ENCODE data around the gene TIGD6.

Gene TIGD6

GRCh38 chr5:149993471-149993870 lies 7.0 kb downstream of the TIGD6 start:
- DNase-seq: no peak
- in situ Hi-C loops (cut with HindIII; ENCODE audit: low pct_ligation_motif_present, low pct_unique_long_range_greater_than_20kb, low sequenced_read_pairs): loop anchor here (25.0 kb wide), 1 partner anchor 156 kb away; no protein-coding TSS in a partner anchor

- peak; percentile 75 for DNase-seq
- in situ Hi-C loops (cut with HindIII; ENCODE audit: low pct_ligation_motif_present, low pct_unique_long_range_greater_than_20kb, low sequenced_read_pairs): loop anchor here (25.0 kb wide), 1 partner anchor 153 kb away; no protein-coding TSS in a partner anchor
Measured at GRCh38 chr5:149990518-149991376, 9.7 kb downstream of the TIGD6 start.

- in situ Hi-C loops (cut with HindIII; ENCODE audit: low pct_ligation_motif_present, low pct_unique_long_range_greater_than_20kb, low sequenced_read_pairs): loop anchor here (25.0 kb wide), 1 partner anchor 151 kb away; no protein-coding TSS in a partner anchor
Measured at GRCh38 chr5:149988126-149988525, 12.3 kb downstream of the TIGD6 start.

GRCh38 chr5:149982505-149982904 lies 17.9 kb downstream of the TIGD6 start:
- in situ Hi-C loops (cut with HindIII; ENCODE audit: low pct_ligation_motif_present, low pct_unique_long_range_greater_than_20kb, low sequenced_read_pairs): loop anchor here (25.0 kb wide), 1 partner anchor 145 kb away; no protein-coding TSS in a partner anchor
- DNase-seq: no peak

More at GRCh38 chr5:149988126-149988525, 12.3 kb downstream of the TIGD6 start:
- DNase-seq: no peak

- DNase-seq: no peak
- in situ Hi-C loops (cut with HindIII; ENCODE audit: low pct_ligation_motif_present, low pct_unique_long_range_greater_than_20kb, low sequenced_read_pairs): loop anchor here (25.0 kb wide), 1 partner anchor 144 kb away; no protein-coding TSS in a partner anchor
Measured at GRCh38 chr5:149981206-149981605, 19.2 kb downstream of the TIGD6 start.

- DNase-seq: no peak
- in situ Hi-C loops (cut with HindIII; ENCODE audit: low pct_ligation_motif_present, low pct_unique_long_range_greater_than_20kb, low sequenced_read_pairs): loop anchor here (25.0 kb wide), 1 partner anchor 143 kb away; no protein-coding TSS in a partner anchor
Measured at GRCh38 chr5:149979896-149980295, 20.6 kb downstream of the TIGD6 start.

GRCh38 chr5:149975409-149975808 lies 25.0 kb downstream of the TIGD6 start:
- DNase-seq: no peak
- in situ Hi-C loops (cut with HindIII; ENCODE audit: low pct_ligation_motif_present, low pct_unique_long_range_greater_than_20kb, low sequenced_read_pairs): loop anchor here (25.0 kb wide), 1 partner anchor 138 kb away; no protein-coding TSS in a partner anchor

GRCh38 chr5:149969181-149969930 lies 31.1 kb downstream of the TIGD6 start:
- no peak for DNase-seq
- in situ Hi-C loops (cut with HindIII; ENCODE audit: low pct_ligation_motif_present, low pct_unique_long_range_greater_than_20kb, low sequenced_read_pairs): no loop called here

GRCh38 chr5:149966946-149967345 lies 33.5 kb downstream of the TIGD6 start:
- in situ Hi-C loops (cut with HindIII; ENCODE audit: low pct_ligation_motif_present, low pct_unique_long_range_greater_than_20kb, low sequenced_read_pairs): no loop called here
- no peak for DNase-seq

- no peak for DNase-seq
- in situ Hi-C loops (cut with HindIII; ENCODE audit: low pct_ligation_motif_present, low pct_unique_long_range_greater_than_20kb, low sequenced_read_pairs): no loop called here
Measured at GRCh38 chr5:149963729-149964128, 36.7 kb downstream of the TIGD6 start.

GRCh38 chr5:149962601-149963300 lies 37.7 kb downstream of the TIGD6 start:
- DNase-seq: no peak
- in situ Hi-C loops (cut with HindIII; ENCODE audit: low pct_ligation_motif_present, low pct_unique_long_range_greater_than_20kb, low sequenced_read_pairs): no loop called here

- peak; percentile 71 for DNase-seq
- in situ Hi-C loops (cut with HindIII; ENCODE audit: low pct_ligation_motif_present, low pct_unique_long_range_greater_than_20kb, low sequenced_read_pairs): no loop called here
Measured at GRCh38 chr5:149961957-149962409, 38.5 kb downstream of the TIGD6 start.

GRCh38 chr5:149961186-149961685 lies 39.2 kb downstream of the TIGD6 start:
- peak; percentile 10 for DNase-seq
- in situ Hi-C loops (cut with HindIII; ENCODE audit: low pct_ligation_motif_present, low pct_unique_long_range_greater_than_20kb, low sequenced_read_pairs): no loop called here

- in situ Hi-C loops (cut with HindIII; ENCODE audit: low pct_ligation_motif_present, low pct_unique_long_range_greater_than_20kb, low sequenced_read_pairs): no loop called here
- peak; percentile 97 for DNase-seq
Measured at GRCh38 chr5:149960272-149961185, 39.9 kb downstream of the TIGD6 start, which contains the start of gene SLC26A2. TSS of gene SLC26A2 (plus strand) at chr5:149960758. CDS start at chr5:149977653, 16,895 bp downstream.

GRCh38 chr5:149959406-149960236 lies 40.8 kb downstream of the TIGD6 start:
- in situ Hi-C loops (cut with HindIII; ENCODE audit: low pct_ligation_motif_present, low pct_unique_long_range_greater_than_20kb, low sequenced_read_pairs): no loop called here
- DNase-seq: peak; percentile 78

- DNase-seq: peak; percentile 94
- in situ Hi-C loops (cut with HindIII; ENCODE audit: low pct_ligation_motif_present, low pct_unique_long_range_greater_than_20kb, low sequenced_read_pairs): no loop called here
Measured at GRCh38 chr5:149957855-149958254, 42.6 kb downstream of the TIGD6 start.

Measured in ACHN (cell line).